Measurements from ENCODE around the gene TLL2. TPM values are rescaled to one million over a fixed set of nuclear protein-coding genes. Genes with fewer than 3 reads are reported as not detected.

TLL2 gene
- total RNA-seq, 1 experiment from 2014 or later: 9.1 TPM

DNA sequence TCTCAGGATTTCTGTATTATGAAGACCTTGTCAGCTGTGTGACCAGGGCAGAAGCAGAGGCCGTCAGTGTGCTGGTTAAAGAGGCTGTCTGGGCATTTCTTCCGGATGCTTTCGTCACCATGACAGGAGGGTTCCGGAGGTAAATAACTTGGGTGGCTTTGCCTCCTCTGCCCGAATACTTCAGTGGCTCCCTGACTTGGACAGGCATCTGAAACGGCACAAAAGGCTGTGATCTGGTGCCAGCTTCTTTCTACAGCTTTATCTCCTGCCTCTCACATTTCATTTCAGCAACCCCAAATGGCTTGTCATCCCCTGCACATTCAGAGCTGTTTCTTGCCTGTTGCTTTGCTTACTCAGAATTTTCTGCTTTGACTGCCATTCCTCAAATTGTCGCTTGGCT lies 186.3 kb downstream of the TLL2 start:
- ATAC-seq (no peak), DNase-seq (ENCODE audit: low spot score) (no peak)
- Mint-ChIP-seq H3K4me1 (peaks cover 6% of the 10 kb centered on the region; the same call in 1 of the 2 replicates), H3K27me3 (ENCODE audit: low read depth) (peaks cover 8% of the 10 kb centered on the region), H3K36me3 (no peaks in the 10 kb centered on the region), H3K4me3 (no peak overlapping the region), H3K27ac (no peak overlapping the region), H3K9me3 (no peaks in the 10 kb centered on the region)
- TF ChIP-seq ZNF263 (CRISPR knock-in tag; IDR thresholded peaks at IDR 0.05; ENCODE audit: low read depth): no peak
- TF ChIP-seq JAZF1 (CRISPR knock-in tag; IDR thresholded peaks at IDR 0.05): no peak
- TF ChIP-seq, protein P1, sequence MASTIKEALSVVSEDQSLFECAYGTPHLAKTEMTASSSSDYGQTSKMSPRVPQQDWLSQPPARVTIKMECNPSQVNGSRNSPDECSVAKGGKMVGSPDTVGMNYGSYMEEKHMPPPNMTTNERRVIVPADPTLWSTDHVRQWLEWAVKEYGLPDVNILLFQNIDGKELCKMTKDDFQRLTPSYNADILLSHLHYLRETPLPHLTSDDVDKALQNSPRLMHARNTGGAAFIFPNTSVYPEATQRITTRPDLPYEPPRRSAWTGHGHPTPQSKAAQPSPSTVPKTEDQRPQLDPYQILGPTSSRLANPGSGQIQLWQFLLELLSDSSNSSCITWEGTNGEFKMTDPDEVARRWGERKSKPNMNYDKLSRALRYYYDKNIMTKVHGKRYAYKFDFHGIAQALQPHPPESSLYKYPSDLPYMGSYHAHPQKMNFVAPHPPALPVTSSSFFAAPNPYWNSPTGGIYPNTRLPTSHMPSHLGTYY (CRISPR knock-in tag; IDR thresholded peaks at IDR 0.05): no peak
- no peak for TF ChIP-seq GTF2I (CRISPR knock-in tag; conservative IDR thresholded peaks at IDR 0.05)
- no peak for TF ChIP-seq ELF4 (CRISPR knock-in tag; IDR thresholded peaks at IDR 0.05; ENCODE audit: low read depth)
- ChIA-PET CTCF (no interaction called here), POLR2A (no interaction called here)

DNA sequence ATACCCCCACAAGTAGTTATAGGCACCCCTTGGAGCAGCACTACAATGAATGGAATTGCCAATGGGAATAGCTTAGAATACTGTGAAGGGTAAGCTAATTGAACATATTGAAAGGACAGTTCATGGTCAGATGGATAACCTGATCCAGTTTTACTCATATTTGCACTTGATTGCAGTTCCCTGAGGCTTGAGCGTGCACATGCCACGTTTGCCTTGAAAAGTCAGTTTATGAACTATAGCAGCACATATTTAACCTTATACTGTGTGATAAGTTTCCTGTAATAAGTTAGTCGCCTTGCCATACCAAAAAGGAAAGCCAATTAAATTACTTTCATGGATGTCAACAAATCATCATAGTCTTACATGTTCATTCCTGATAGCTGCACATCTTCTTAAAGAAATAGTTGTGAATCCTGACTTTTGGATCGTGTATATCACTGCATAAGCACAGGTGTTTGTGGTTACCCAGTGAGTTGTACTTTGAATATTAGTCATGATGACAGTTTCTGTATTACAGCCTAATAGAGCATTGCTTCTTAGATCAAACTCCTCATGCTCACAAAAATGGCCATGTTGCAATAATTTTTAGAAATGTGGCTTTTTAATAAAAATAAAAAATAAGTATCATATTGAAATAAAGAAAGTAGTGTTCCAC lies 187.9 kb downstream of the TLL2 start:
- H3K9me3 Mint-ChIP-seq: no peaks in the 10 kb centered on the region
- TF ChIP-seq GRHL2 (CRISPR knock-in tag; IDR thresholded peaks at IDR 0.05; ENCODE audit: insufficient replicate concordance, severe bottlenecking) (no peak), CREM (CRISPR knock-in tag; IDR thresholded peaks at IDR 0.05) (no peak), GTF2I (CRISPR knock-in tag; conservative IDR thresholded peaks at IDR 0.05) (no peak), RELA (CRISPR knock-in tag; IDR thresholded peaks at IDR 0.05; ENCODE audit: borderline replicate concordance) (no peak), ESRRA (CRISPR knock-in tag; IDR thresholded peaks at IDR 0.05; ENCODE audit: borderline replicate concordance) (no peak), ZNF232 (CRISPR knock-in tag; IDR thresholded peaks at IDR 0.05) (no peak), TEAD1 (CRISPR knock-in tag; IDR thresholded peaks at IDR 0.05) (no peak), ZNF219 (CRISPR knock-in tag; IDR thresholded peaks at IDR 0.05; ENCODE audit: borderline replicate concordance) (no peak), OVOL2 (CRISPR knock-in tag; IDR thresholded peaks at IDR 0.05; ENCODE audit: borderline replicate concordance) (no peak), JAZF1 (CRISPR knock-in tag; IDR thresholded peaks at IDR 0.05) (no peak), SMAD4 (CRISPR knock-in tag; IDR thresholded peaks at IDR 0.05) (no peak)
- TF ChIP-seq, protein P2, sequence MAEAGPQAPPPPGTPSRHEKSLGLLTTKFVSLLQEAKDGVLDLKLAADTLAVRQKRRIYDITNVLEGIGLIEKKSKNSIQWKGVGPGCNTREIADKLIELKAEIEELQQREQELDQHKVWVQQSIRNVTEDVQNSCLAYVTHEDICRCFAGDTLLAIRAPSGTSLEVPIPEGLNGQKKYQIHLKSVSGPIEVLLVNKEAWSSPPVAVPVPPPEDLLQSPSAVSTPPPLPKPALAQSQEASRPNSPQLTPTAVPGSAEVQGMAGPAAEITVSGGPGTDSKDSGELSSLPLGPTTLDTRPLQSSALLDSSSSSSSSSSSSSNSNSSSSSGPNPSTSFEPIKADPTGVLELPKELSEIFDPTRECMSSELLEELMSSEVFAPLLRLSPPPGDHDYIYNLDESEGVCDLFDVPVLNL (CRISPR knock-in tag; IDR thresholded peaks at IDR 0.05; ENCODE audit: borderline replicate concordance, low read depth): no peak
- TF ChIP-seq, protein P3, sequence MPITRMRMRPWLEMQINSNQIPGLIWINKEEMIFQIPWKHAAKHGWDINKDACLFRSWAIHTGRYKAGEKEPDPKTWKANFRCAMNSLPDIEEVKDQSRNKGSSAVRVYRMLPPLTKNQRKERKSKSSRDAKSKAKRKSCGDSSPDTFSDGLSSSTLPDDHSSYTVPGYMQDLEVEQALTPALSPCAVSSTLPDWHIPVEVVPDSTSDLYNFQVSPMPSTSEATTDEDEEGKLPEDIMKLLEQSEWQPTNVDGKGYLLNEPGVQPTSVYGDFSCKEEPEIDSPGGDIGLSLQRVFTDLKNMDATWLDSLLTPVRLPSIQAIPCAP (CRISPR knock-in tag; IDR thresholded peaks at IDR 0.05): no peak
- TF ChIP-seq, protein P4, sequence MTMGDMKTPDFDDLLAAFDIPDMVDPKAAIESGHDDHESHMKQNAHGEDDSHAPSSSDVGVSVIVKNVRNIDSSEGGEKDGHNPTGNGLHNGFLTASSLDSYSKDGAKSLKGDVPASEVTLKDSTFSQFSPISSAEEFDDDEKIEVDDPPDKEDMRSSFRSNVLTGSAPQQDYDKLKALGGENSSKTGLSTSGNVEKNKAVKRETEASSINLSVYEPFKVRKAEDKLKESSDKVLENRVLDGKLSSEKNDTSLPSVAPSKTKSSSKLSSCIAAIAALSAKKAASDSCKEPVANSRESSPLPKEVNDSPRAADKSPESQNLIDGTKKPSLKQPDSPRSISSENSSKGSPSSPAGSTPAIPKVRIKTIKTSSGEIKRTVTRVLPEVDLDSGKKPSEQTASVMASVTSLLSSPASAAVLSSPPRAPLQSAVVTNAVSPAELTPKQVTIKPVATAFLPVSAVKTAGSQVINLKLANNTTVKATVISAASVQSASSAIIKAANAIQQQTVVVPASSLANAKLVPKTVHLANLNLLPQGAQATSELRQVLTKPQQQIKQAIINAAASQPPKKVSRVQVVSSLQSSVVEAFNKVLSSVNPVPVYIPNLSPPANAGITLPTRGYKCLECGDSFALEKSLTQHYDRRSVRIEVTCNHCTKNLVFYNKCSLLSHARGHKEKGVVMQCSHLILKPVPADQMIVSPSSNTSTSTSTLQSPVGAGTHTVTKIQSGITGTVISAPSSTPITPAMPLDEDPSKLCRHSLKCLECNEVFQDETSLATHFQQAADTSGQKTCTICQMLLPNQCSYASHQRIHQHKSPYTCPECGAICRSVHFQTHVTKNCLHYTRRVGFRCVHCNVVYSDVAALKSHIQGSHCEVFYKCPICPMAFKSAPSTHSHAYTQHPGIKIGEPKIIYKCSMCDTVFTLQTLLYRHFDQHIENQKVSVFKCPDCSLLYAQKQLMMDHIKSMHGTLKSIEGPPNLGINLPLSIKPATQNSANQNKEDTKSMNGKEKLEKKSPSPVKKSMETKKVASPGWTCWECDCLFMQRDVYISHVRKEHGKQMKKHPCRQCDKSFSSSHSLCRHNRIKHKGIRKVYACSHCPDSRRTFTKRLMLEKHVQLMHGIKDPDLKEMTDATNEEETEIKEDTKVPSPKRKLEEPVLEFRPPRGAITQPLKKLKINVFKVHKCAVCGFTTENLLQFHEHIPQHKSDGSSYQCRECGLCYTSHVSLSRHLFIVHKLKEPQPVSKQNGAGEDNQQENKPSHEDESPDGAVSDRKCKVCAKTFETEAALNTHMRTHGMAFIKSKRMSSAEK (CRISPR knock-in tag; IDR thresholded peaks at IDR 0.05; ENCODE audit: borderline replicate concordance): no peak
- TF ChIP-seq, protein P5, sequence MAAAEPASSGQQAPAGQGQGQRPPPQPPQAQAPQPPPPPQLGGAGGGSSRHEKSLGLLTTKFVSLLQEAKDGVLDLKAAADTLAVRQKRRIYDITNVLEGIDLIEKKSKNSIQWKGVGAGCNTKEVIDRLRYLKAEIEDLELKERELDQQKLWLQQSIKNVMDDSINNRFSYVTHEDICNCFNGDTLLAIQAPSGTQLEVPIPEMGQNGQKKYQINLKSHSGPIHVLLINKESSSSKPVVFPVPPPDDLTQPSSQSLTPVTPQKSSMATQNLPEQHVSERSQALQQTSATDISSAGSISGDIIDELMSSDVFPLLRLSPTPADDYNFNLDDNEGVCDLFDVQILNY (CRISPR knock-in tag; IDR thresholded peaks at IDR 0.05): no peak
- TF ChIP-seq, protein P6, sequence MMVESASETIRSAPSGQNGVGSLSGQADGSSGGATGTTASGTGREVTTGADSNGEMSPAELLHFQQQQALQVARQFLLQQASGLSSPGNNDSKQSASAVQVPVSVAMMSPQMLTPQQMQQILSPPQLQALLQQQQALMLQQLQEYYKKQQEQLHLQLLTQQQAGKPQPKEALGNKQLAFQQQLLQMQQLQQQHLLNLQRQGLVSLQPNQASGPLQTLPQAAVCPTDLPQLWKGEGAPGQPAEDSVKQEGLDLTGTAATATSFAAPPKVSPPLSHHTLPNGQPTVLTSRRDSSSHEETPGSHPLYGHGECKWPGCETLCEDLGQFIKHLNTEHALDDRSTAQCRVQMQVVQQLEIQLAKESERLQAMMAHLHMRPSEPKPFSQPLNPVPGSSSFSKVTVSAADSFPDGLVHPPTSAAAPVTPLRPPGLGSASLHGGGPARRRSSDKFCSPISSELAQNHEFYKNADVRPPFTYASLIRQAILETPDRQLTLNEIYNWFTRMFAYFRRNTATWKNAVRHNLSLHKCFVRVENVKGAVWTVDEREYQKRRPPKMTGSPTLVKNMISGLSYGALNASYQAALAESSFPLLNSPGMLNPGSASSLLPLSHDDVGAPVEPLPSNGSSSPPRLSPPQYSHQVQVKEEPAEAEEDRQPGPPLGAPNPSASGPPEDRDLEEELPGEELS (CRISPR knock-in tag; IDR thresholded peaks at IDR 0.05): no peak
- TF ChIP-seq, protein P7, sequence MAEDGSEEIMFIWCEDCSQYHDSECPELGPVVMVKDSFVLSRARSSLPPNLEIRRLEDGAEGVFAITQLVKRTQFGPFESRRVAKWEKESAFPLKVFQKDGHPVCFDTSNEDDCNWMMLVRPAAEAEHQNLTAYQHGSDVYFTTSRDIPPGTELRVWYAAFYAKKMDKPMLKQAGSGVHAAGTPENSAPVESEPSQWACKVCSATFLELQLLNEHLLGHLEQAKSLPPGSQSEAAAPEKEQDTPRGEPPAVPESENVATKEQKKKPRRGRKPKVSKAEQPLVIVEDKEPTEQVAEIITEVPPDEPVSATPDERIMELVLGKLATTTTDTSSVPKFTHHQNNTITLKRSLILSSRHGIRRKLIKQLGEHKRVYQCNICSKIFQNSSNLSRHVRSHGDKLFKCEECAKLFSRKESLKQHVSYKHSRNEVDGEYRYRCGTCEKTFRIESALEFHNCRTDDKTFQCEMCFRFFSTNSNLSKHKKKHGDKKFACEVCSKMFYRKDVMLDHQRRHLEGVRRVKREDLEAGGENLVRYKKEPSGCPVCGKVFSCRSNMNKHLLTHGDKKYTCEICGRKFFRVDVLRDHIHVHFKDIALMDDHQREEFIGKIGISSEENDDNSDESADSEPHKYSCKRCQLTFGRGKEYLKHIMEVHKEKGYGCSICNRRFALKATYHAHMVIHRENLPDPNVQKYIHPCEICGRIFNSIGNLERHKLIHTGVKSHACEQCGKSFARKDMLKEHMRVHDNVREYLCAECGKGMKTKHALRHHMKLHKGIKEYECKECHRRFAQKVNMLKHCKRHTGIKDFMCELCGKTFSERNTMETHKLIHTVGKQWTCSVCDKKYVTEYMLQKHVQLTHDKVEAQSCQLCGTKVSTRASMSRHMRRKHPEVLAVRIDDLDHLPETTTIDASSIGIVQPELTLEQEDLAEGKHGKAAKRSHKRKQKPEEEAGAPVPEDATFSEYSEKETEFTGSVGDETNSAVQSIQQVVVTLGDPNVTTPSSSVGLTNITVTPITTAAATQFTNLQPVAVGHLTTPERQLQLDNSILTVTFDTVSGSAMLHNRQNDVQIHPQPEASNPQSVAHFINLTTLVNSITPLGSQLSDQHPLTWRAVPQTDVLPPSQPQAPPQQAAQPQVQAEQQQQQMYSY (CRISPR knock-in tag; IDR thresholded peaks at IDR 0.05): no peak
- DNase-seq (ENCODE audit: low spot score) (no peak), ATAC-seq (no peak)
- H3K4me3 Mint-ChIP-seq: no peak overlapping the region
- H3K27ac Mint-ChIP-seq: no peak overlapping the region
- H3K27me3 Mint-ChIP-seq (ENCODE audit: low read depth): peaks cover 5% of the 10 kb centered on the region
- peaks cover 6% of the 10 kb centered on the region; the same call in 1 of the 2 replicates for H3K4me1 Mint-ChIP-seq
- ChIA-PET POLR2A (no interaction called here), CTCF (interaction anchor here (0.7 to 5.4 kb wide), 4 partner anchors 9 to 309 kb away, joined by 3 to 49 read pairs (median 5); no protein-coding TSS in a partner anchor)
- H3K36me3 Mint-ChIP-seq: no peaks in the 10 kb centered on the region

Data from WTC11 (cell line).